Endometrial microvascular endothelial cells (primary cell): ENCODE results near the gene AJAP1. TPM values are rescaled to one million over a fixed set of nuclear protein-coding genes. Genes with fewer than 3 reads are reported as not detected.
"Not testable (repeated sequence)": the region's sequence is repeated elsewhere in the genome, so short reads cannot be mapped to it uniquely, and the experiment has no call there.

Source experiments
- in situ Hi-C: cut with HindIII; loops from 2 replicates; pipeline ENCODE4 v1.10.0; 2017; ENCODE audit warnings: low sequenced_read_pairs, low pct_unique_long_range_greater_than_20kb; ENCODE audit errors: inconsistent ontology term
- total RNA-seq: library from RNA; depleted of rRNA; stranded (reverse); fragments of >200 nt; gene quantifications from one replicate; pipeline ENCODE4 v1.2.3, GENCODE V29; 2015; ENCODE audit errors: inconsistent ontology term

The AJAP1 gene
- total RNA-seq, 1 donor from 2014 or later = not detected

- in situ Hi-C loops = no loop called here
Observed at GRCh38 chr1:4654764-4655673, 610 bp downstream of the AJAP1 start.

GRCh38 chr1:4655674-4656532, 1.5 kb downstream of the AJAP1 start:
- in situ Hi-C loops = no loop called here

GRCh38 chr1:4656533-4657140, 2.2 kb downstream of the AJAP1 start:
- in situ Hi-C loops = no loop called here

GRCh38 chr1:4657244-4657789, 2.9 kb downstream of the AJAP1 start:
- in situ Hi-C loops = no loop called here

- in situ Hi-C loops = no loop called here
Observed at GRCh38 chr1:4657960-4658541, 3.6 kb downstream of the AJAP1 start.

GRCh38 chr1:4658643-4659628, 4.5 kb downstream of the AJAP1 start:
- in situ Hi-C loops = no loop called here

GRCh38 chr1:4660917-4661594, 6.6 kb downstream of the AJAP1 start:
- in situ Hi-C loops = no loop called here

- in situ Hi-C loops = no loop called here
Observed at GRCh38 chr1:4661595-4661917, 7.1 kb downstream of the AJAP1 start.

GRCh38 chr1:4662168-4662567, 7.8 kb downstream of the AJAP1 start:
- in situ Hi-C loops = no loop called here

GRCh38 chr1:4662723-4663122, 8.3 kb downstream of the AJAP1 start:
- in situ Hi-C loops = no loop called here

GRCh38 chr1:4664095-4664494, 9.7 kb downstream of the AJAP1 start:
- in situ Hi-C loops = no loop called here

- in situ Hi-C loops = no loop called here
Observed at GRCh38 chr1:4664606-4665005, 10.2 kb downstream of the AJAP1 start.

- in situ Hi-C loops = no loop called here
Observed at GRCh38 chr1:4665456-4665855, 11.0 kb downstream of the AJAP1 start.

GRCh38 chr1:4666683-4667082, 12.3 kb downstream of the AJAP1 start:
- in situ Hi-C loops = not testable (repeated sequence)

- in situ Hi-C loops = no loop called here
Observed at GRCh38 chr1:4668743-4669700, 14.6 kb downstream of the AJAP1 start.

GRCh38 chr1:4670265-4670664, 15.9 kb downstream of the AJAP1 start:
- in situ Hi-C loops = no loop called here
